Small intestine (tissue), 7 donors: Measurements from ENCODE around the gene ARHGEF10L. TPM values are rescaled to one million over a fixed set of nuclear protein-coding genes. Genes with fewer than 3 reads are reported as not detected.
"Not testable (repeated sequence)": the region's sequence is repeated elsewhere in the genome, so short reads cannot be mapped to it uniquely, and the experiment has no call there.

ENCODE experiments used
- DNase-seq, 2 donors: peaks; one replicate each; pipeline versions ENCODE4 v3.0.0 to v3.0.0-alpha.2; 2013
- FAIRE-seq: peaks from 2 replicates; lab custom pipeline; 2012; peaks lifted over from hg19 to GRCh38; lab: Jason Lieb, UNC
- H3K27ac ChIP-seq, 3 donors: one replicate each; pipeline ENCODE4 v1.5.1; 2013; ENCODE audit warnings: low read length in 2 of 3, mild to moderate bottlenecking in 2 of 3, control low read depth in 1 of 3, inconsistent platforms in 1 of 3, low read depth in 1 of 3, moderate library complexity in 1 of 3
- H3K27me3 ChIP-seq, 3 donors: one replicate each; pipeline ENCODE4 v1.6.1; 2013; ENCODE audit warnings: low read length in 3 of 3, inconsistent platforms in 1 of 3; ENCODE audit not compliant: control insufficient read depth in 3 of 3, insufficient read depth in 3 of 3
- H3K36me3 ChIP-seq, 3 donors: one replicate each; pipeline ENCODE4 v1.6.1; 2013; ENCODE audit warnings: low read length in 3 of 3, inconsistent platforms in 1 of 3, low read depth in 1 of 3, mild to moderate bottlenecking in 1 of 3, moderate library complexity in 1 of 3; ENCODE audit not compliant: control insufficient read depth in 3 of 3, insufficient read depth in 2 of 3
- H3K4me1 ChIP-seq, 3 donors: one replicate each; pipeline ENCODE4 v1.6.1; 2013; ENCODE audit warnings: low read length in 2 of 3, inconsistent platforms in 1 of 3, low read depth in 1 of 3, mild to moderate bottlenecking in 1 of 3, moderate library complexity in 1 of 3; ENCODE audit not compliant: control insufficient read depth in 3 of 3, insufficient read depth in 2 of 3
- H3K4me3 ChIP-seq, 3 donors: one replicate each; pipeline ENCODE4 v1.5.1; 2013; ENCODE audit warnings: low read length in 3 of 3, control low read depth in 1 of 3, inconsistent platforms in 1 of 3, low read depth in 1 of 3, mild to moderate bottlenecking in 1 of 3, moderate library complexity in 1 of 3
- H3K9me3 ChIP-seq, 2 donors: one replicate each; pipeline ENCODE4 v1.6.1; 2013; ENCODE audit warnings: low read depth in 1 of 2, low read length in 1 of 2; ENCODE audit not compliant: control insufficient read depth in 2 of 2, insufficient read depth in 1 of 2
- WGBS, 3 donors: extraction: QIAGEN DNeasy Blood & Tissue Kit; methylation state at CpG; one replicate each; pipeline ENCODE4 v1.1.7; 2013; 5-methylcytosine and 5-hydroxymethylcytosine counted together
- polyA plus RNA-seq, 4 donors: library from polyadenylated mRNA; stranded (reverse) in 3 of 4; unstranded in 1 of 4; fragments of 200-250 nt in 3 of 4; fragments of 120-200 nt in 1 of 4; gene quantifications; one replicate each; pipeline versions ENCODE4 v1.2.1 to v1.2.3, GENCODE V29; 2013
- donor health status: healthy with polysubstance abuse.
- donor health status: control.
- donor health status: control.
- donor health status: Bipolar disorder and iron deficiency.
- donor health status: healthy.

Gene ARHGEF10L
- polyA plus RNA-seq, 4 donors = 5.6 to 120 (median 35.0) TPM

DNA sequence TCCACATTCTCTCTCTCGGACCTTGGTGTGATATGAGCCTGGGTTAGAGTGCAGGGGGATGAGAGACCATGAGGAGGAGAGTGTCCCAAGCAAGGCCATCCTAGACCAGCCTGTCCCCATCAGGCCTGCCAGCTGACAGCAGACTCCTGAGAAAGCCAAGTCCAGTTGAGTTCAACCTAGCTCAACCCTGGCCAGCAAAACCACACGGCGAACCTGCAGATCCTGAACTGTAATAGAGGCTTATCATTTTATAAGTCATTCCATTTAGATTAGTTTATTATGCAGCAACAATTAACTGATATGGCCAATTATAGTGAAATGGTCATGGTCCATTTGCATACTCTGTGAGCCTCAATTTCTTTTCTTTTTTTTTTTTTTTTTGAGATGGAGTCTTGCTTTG, 36.4 kb upstream of the ARHGEF10L start:
- Histone ChIP-seq H3K36me3 (no peaks in the 10 kb centered on the region), H3K27ac (no peak overlapping the region), H3K4me3 (no peak overlapping the region), H3K27me3 (no peaks in the 10 kb centered on the region), H3K4me1 (peaks cover 2 to 3% (median 3%) of the 10 kb centered on the region in 3 donors), H3K9me3 (peaks cover 0 to 3% of the 10 kb centered on the region in 2 donors)
- FAIRE-seq (no peak), DNase-seq (peak in 1 of 2 donors; percentile 73)
- WGBS, 3 donors = 27 to 77% (median 60%) methylated on average over 3 of the region's 3 CpGs

DNA sequence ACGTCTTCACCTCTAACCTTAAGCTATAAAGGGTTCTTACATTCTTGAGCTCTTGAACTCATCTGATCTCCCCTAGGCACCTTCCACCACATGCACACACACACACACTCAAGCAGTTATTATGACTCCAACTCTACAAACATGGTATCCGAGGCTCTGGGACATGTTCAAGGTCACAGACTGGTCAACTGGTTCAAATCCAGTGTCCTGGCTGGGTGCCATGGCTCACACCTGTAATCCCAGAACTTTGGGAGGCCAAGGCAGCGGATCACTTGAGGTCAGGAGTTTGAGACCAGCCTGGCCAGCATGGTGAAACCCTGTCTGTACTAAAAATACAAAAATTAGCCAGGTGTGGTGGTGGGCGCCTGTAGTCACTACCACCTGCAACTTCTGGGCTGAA, 32.3 kb upstream of the ARHGEF10L start:
- H3K36me3 ChIP-seq, H3K27me3 ChIP-seq, FAIRE-seq, H3K4me3 ChIP-seq, H3K9me3 ChIP-seq, H3K27ac ChIP-seq, DNase-seq: not testable (repeated sequence)
- 56 to 71% (median 65%) methylated on average over 4 of the region's 4 CpGs for WGBS, 3 donors
- H3K4me1 ChIP-seq = peaks cover 2 to 10% (median 3%) of the 10 kb centered on the region in 3 donors

- DNase-seq = no peak
- no peak for FAIRE-seq
- no peaks in the 10 kb centered on the region for H3K9me3 ChIP-seq
- peaks cover 0 to 8% (median 2%) of the 10 kb centered on the region in 3 donors for H3K4me1 ChIP-seq
- 67 to 76% (median 67%) methylated on average over 5 to 6 of the region's 6 CpGs for WGBS, 3 donors
- no peaks in the 10 kb centered on the region for H3K36me3 ChIP-seq
- no peak overlapping the region for H3K4me3 ChIP-seq
- H3K27me3 ChIP-seq = no peaks in the 10 kb centered on the region
- H3K27ac ChIP-seq = no peak overlapping the region
Observed at GRCh38 chr1:17507915-17508314, 31.6 kb upstream of the ARHGEF10L start.

DNA sequence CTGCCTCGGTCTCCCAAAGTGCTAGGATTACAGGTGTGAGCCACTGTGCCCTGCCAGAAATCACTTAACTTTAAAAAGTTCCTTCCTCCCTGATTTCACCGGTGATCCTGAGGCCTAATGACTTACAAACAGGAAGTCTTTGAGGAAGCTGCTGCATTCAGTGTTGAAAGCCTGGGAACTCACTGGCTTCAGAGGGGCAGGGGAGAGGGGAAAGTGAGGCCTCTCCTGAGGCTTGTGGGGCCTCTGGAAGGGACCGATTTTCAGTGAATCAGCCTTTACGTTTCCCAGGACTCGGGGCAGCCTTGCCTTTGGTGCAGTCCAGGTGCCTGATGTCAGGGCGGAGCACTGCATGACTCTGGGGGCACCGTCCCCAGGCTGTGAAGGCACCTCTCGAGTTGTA, 30.1 kb upstream of the ARHGEF10L start:
- no peaks in the 10 kb centered on the region for H3K27me3 ChIP-seq
- H3K4me3 ChIP-seq = no peak overlapping the region
- 39 to 45% (median 41%) methylated on average over 8 of the region's 8 CpGs for WGBS, 3 donors
- H3K4me1 ChIP-seq = peaks cover 0 to 13% (median 0%) of the 10 kb centered on the region in 3 donors
- H3K27ac ChIP-seq = peak overlapping the region in 1 of 3 donors; percentile 17
- DNase-seq (peak in 1 of 2 donors; percentile 54), FAIRE-seq (no peak)
- no peaks in the 10 kb centered on the region for H3K9me3 ChIP-seq
- no peaks in the 10 kb centered on the region for H3K36me3 ChIP-seq

GRCh38 chr1:17510138-17510537, 29.4 kb upstream of the ARHGEF10L start:
- no peak overlapping the region for H3K27ac ChIP-seq
- no peaks in the 10 kb centered on the region for H3K9me3 ChIP-seq
- FAIRE-seq (no peak), DNase-seq (no peak)
- no peak overlapping the region for H3K4me3 ChIP-seq
- no peaks in the 10 kb centered on the region for H3K27me3 ChIP-seq
- peaks cover 0 to 13% (median 0%) of the 10 kb centered on the region in 3 donors for H3K4me1 ChIP-seq
- 87 to 96% (median 94%) methylated on average over 3 of the region's 3 CpGs for WGBS, 3 donors
- H3K36me3 ChIP-seq = no peaks in the 10 kb centered on the region

DNA sequence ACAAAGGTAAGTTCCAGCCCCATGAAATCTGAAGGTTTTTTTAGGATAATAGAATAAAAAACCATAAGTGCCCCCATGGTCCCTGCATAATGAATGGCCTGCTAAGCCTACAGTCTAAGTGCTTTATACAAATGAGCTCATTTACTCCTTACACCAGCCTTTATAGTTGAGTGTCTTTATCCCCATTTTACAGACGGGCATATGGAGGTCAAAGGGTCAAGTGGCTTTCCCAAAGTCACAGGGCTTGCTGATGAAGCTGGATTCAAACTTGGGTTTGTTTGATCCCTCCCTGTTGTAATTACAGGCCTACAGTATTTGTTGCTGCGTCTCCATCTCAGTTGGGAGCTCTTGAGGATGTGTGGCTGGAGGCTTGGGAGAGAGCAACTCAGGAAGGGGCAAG, 28.3 kb upstream of the ARHGEF10L start:
- no peak overlapping the region for H3K4me3 ChIP-seq
- no peaks in the 10 kb centered on the region for H3K27me3 ChIP-seq
- FAIRE-seq (no peak), DNase-seq (no peak)
- peaks cover under 1 to 20% (median 3%) of the 10 kb centered on the region in 3 donors for H3K4me1 ChIP-seq
- no peaks in the 10 kb centered on the region for H3K9me3 ChIP-seq
- WGBS, 3 donors = 78 to 85% (median 78%) methylated on average over 2 of the region's 2 CpGs
- no peak overlapping the region for H3K27ac ChIP-seq
- no peaks in the 10 kb centered on the region for H3K36me3 ChIP-seq

DNA sequence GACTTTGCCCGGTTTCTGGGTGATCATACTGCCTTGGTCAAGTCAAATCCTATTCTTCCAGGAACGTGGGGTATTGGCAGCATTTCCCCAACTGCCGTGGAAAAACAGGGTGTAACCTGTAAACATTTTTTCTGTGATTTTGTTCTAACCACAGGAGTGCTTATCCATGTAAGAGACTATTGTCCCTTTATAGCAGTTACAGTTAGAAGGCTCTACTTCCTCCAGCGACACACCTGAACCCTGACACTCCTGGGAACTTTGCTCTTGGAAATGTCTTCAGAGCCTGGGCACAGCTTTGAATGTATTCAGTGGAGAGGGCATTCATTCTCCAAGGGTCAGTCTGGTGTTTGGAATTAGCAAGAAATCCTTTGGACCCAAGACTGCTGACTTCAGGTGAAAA, 26.4 kb upstream of the ARHGEF10L start:
- 11 to 53% (median 23%) methylated on average over 4 of the region's 4 CpGs for WGBS, 3 donors
- Histone ChIP-seq H3K9me3 (no peaks in the 10 kb centered on the region), H3K4me3 (no peak overlapping the region), H3K27me3 (no peaks in the 10 kb centered on the region), H3K4me1 (peaks cover 2 to 32% (median 4%) of the 10 kb centered on the region in 3 donors), H3K36me3 (no peaks in the 10 kb centered on the region), H3K27ac (peak overlapping the region in 2 of 3 donors; percentile 44 to 86)
- DNase-seq (peak; percentile 87 to 92), FAIRE-seq (no peak)

DNA sequence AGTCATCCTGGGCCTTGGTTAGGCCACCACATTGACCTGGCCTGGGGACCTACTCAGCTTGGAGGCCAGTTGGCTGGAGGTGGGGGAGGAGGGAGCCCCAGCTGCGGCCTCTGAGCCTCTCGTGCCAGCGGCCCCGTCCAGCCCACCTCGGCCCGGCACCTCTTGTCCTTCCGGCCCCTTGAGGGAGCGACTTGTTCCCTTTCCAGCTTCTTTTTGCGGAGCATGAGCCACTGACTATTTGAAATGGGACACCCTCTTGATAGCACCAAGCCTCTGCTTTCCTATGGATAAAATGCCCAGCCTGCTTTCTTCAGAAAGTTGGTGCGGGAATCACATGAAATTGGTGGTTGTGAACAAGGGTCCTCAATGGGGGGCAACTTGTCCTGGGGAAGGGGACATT, 24.7 kb upstream of the ARHGEF10L start:
- WGBS, 3 donors = 87 to 97% (median 88%) methylated on average over 10 of the region's 10 CpGs
- Histone ChIP-seq H3K9me3 (no peaks in the 10 kb centered on the region), H3K4me1 (peaks cover 2 to 26% (median 4%) of the 10 kb centered on the region in 3 donors), H3K27ac (peak overlapping the region in 1 of 3 donors; percentile 8), H3K4me3 (no peak overlapping the region), H3K27me3 (no peaks in the 10 kb centered on the region), H3K36me3 (no peaks in the 10 kb centered on the region)
- DNase-seq (no peak), FAIRE-seq (no peak)

DNA sequence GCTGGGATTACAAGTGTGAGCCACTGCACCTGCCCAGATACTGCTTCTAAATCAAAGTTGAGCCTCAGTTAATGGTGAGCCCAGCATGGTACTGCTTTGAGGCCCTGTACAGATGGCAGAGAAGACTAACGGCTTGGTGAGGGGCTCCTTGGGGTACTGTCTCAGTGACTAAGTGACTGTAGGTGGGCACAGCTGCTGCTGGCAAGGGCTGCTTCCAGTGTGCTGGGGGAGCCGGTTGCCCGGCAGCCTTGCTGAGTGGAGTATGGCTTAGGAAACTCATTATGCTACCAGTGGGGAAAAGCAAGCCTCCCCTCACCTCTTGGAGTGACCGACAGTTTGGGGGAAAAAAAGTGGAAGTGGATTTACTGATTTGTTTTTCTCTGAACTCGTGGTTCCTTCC, 23.6 kb upstream of the ARHGEF10L start:
- Histone ChIP-seq H3K4me1 (peaks cover 2 to 24% (median 4%) of the 10 kb centered on the region in 3 donors), H3K36me3 (no peaks in the 10 kb centered on the region), H3K27me3 (no peaks in the 10 kb centered on the region), H3K27ac (peak overlapping the region in 2 of 3 donors; percentile 0 to 70), H3K9me3 (no peaks in the 10 kb centered on the region), H3K4me3 (no peak overlapping the region)
- no peak for DNase-seq
- WGBS, 3 donors = 32 to 41% (median 38%) methylated on average over 5 of the region's 5 CpGs
- FAIRE-seq = no peak
